Loucy (cell line): Measurements from ENCODE around the gene CLMN.

ENCODE experiments used
- H2AFZ ChIP-seq: fragments of 200-600 bp; sonication (generic); 2 replicates; pipeline ENCODE4 v1.6.0; 2016; ENCODE audit warnings: antibody characterized with exemption, mild to moderate bottlenecking, low read length, moderate library complexity
- H3F3A ChIP-seq: fragments of 200-600 bp; 2 replicates; pipeline ENCODE4 v1.6.0; 2016; ENCODE audit warnings: antibody characterized with exemption, low read depth, mild to moderate bottlenecking
- H3K27me3 ChIP-seq: fragments of 200-600 bp; sonication (generic); 2 replicates; pipeline ENCODE4 v1.6.1; 2014; ENCODE audit warnings: low read length, mild to moderate bottlenecking; ENCODE audit not compliant: insufficient read depth, poor library complexity, severe bottlenecking
- H3K36me3 ChIP-seq: fragments of 200-600 bp; sonication (generic); 2 replicates; pipeline ENCODE4 v1.6.1; 2016; ENCODE audit warnings: low read length; ENCODE audit not compliant: insufficient read depth
- H3K4me1 ChIP-seq: fragments of 200-600 bp; sonication (generic); 2 replicates; pipeline ENCODE4 v1.5.1; 2014; ENCODE audit warnings: low read length, mild to moderate bottlenecking; ENCODE audit not compliant: insufficient read depth, poor library complexity, severe bottlenecking
- H3K4me2 ChIP-seq: fragments of 200-600 bp; sonication (generic); 2 replicates; pipeline ENCODE4 v1.6.0; 2014; ENCODE audit warnings: antibody characterized with exemption, low read length, low read depth, mild to moderate bottlenecking; ENCODE audit not compliant: poor library complexity, severe bottlenecking
- H3K4me3 ChIP-seq: fragments of 200-600 bp; sonication (generic); 2 replicates; pipeline ENCODE4 v1.5.1; 2014; ENCODE audit warnings: low read length, mild to moderate bottlenecking, mixed read lengths; ENCODE audit not compliant: poor library complexity, severe bottlenecking
- H3K79me2 ChIP-seq: fragments of 200-600 bp; sonication (generic); 2 replicates; pipeline ENCODE4 v1.6.1; 2014; ENCODE audit warnings: low read length; ENCODE audit not compliant: insufficient read depth
- H3K9ac ChIP-seq: fragments of 200-600 bp; sonication (generic); 2 replicates; pipeline ENCODE4 v1.6.0; 2014; ENCODE audit warnings: mild to moderate bottlenecking, low read depth, low read length, moderate library complexity; ENCODE audit not compliant: poor library complexity, severe bottlenecking
- H3K9me2 ChIP-seq: fragments of 200-600 bp; sonication (generic); replicated peaks from 2 replicates; pipeline ENCODE4 v1.6.1; 2016; ENCODE audit warnings: low read depth, low read length, mixed read lengths
- H3K9me3 ChIP-seq: fragments of 200-600 bp; sonication (generic); 2 replicates; pipeline ENCODE4 v1.6.1; 2014; ENCODE audit warnings: mild to moderate bottlenecking, antibody characterized with exemption, low read length, low read depth; ENCODE audit not compliant: insufficient read depth
- H4K20me1 ChIP-seq: fragments of 200-600 bp; sonication (generic); 2 replicates; pipeline ENCODE4 v1.6.0; 2014; ENCODE audit warnings: antibody characterized with exemption, low read length, mild to moderate bottlenecking; ENCODE audit not compliant: insufficient read depth, poor library complexity, severe bottlenecking
- CTCF ChIP-seq: fragments of 200-600 bp; sonication (generic); conservative IDR thresholded peaks from 2 replicates; pipeline ENCODE4 v1.5.1; 2014; ENCODE audit warnings: mild to moderate bottlenecking, antibody characterized with exemption, low read length
- EZH2phosphoT487 ChIP-seq: fragments of 200-600 bp; IDR thresholded peaks from 2 replicates; pipeline ENCODE4 v1.6.1; 2018; ENCODE audit warnings: antibody characterized with exemption, mild to moderate bottlenecking, moderate library complexity, borderline replicate concordance

CLMN gene

GRCh38 chr14:95335071-95335470 lies 15.4 kb upstream of the CLMN start:
- Histone ChIP-seq H3K9me2 (no peaks in the 10 kb centered on the region), H3F3A (no peaks in the 10 kb centered on the region), H3K79me2 (no peaks in the 10 kb centered on the region), H3K36me3 (no peaks in the 10 kb centered on the region), H2AFZ (no peak overlapping the region), H3K9me3 (no peaks in the 10 kb centered on the region), H3K4me3 (no peak overlapping the region), H3K4me1 (no peaks in the 10 kb centered on the region), H3K9ac (no peak overlapping the region), H3K27me3 (no peaks in the 10 kb centered on the region), H3K4me2 (no peak overlapping the region), H4K20me1 (no peaks in the 10 kb centered on the region)
- no peak for TF ChIP-seq CTCF
- TF ChIP-seq EZH2phosphoT487: no peak

GRCh38 chr14:95334044-95334443 lies 14.3 kb upstream of the CLMN start:
- H3K9ac ChIP-seq: no peak overlapping the region
- no peak overlapping the region for H3K4me2 ChIP-seq
- H3K79me2 ChIP-seq: no peaks in the 10 kb centered on the region

GRCh38 chr14:95332641-95333040 lies 12.9 kb upstream of the CLMN start:
- Histone ChIP-seq H3K4me3 (no peak overlapping the region), H3K9me2 (no peaks in the 10 kb centered on the region), H4K20me1 (no peaks in the 10 kb centered on the region), H2AFZ (no peak overlapping the region), H3K27me3 (no peaks in the 10 kb centered on the region), H3K79me2 (no peaks in the 10 kb centered on the region), H3F3A (no peaks in the 10 kb centered on the region), H3K4me1 (no peaks in the 10 kb centered on the region), H3K9me3 (no peaks in the 10 kb centered on the region), H3K9ac (no peak overlapping the region), H3K4me2 (no peak overlapping the region), H3K36me3 (no peaks in the 10 kb centered on the region)
- TF ChIP-seq CTCF (no peak), EZH2phosphoT487 (no peak)

More at GRCh38 chr14:95334044-95334443, 14.3 kb upstream of the CLMN start:
- no peak overlapping the region for H2AFZ ChIP-seq
- H4K20me1 ChIP-seq: no peaks in the 10 kb centered on the region
- H3K9me3 ChIP-seq: no peaks in the 10 kb centered on the region
- no peaks in the 10 kb centered on the region for H3K36me3 ChIP-seq
- H3K4me3 ChIP-seq: no peak overlapping the region
- no peaks in the 10 kb centered on the region for H3K27me3 ChIP-seq
- no peaks in the 10 kb centered on the region for H3F3A ChIP-seq
- no peaks in the 10 kb centered on the region for H3K4me1 ChIP-seq
- TF ChIP-seq CTCF (no peak), EZH2phosphoT487 (no peak)
- no peaks in the 10 kb centered on the region for H3K9me2 ChIP-seq
